ENCODE data around the gene PXN. TPM values are rescaled to one million over a fixed set of nuclear protein-coding genes. Genes with fewer than 3 reads are reported as not detected.
"Not testable (repeated sequence)": the region's sequence is repeated elsewhere in the genome, so short reads cannot be mapped to it uniquely, and the experiment has no call there.

The PXN gene
- total RNA-seq, 1 donor from 2014 or later = 119 TPM

- peak; percentile 68 for DNase-seq (ENCODE audit: low spot score)
Observed at GRCh38 chr12:120225852-120226640, 39.5 kb downstream of the PXN start.

GRCh38 chr12:120225200-120225558 lies 40.4 kb downstream of the PXN start:
- no peak for DNase-seq (ENCODE audit: low spot score)

GRCh38 chr12:120224304-120225199 lies 41.0 kb downstream of the PXN start:
- peak; percentile 49 for DNase-seq (ENCODE audit: low spot score)

GRCh38 chr12:120223458-120224303 lies 41.8 kb downstream of the PXN start:
- DNase-seq (ENCODE audit: low spot score) = no peak

- DNase-seq (ENCODE audit: low spot score) = no peak
Observed at GRCh38 chr12:120222288-120222832, 43.2 kb downstream of the PXN start.

- DNase-seq (ENCODE audit: low spot score) = no peak
Observed at GRCh38 chr12:120221576-120221900, 44.0 kb downstream of the PXN start.

GRCh38 chr12:120220838-120221575 lies 44.5 kb downstream of the PXN start:
- DNase-seq (ENCODE audit: low spot score) = no peak

- no peak for DNase-seq (ENCODE audit: low spot score)
Observed at GRCh38 chr12:120218680-120219606, 46.6 kb downstream of the PXN start.

- no peak for DNase-seq (ENCODE audit: low spot score)
Observed at GRCh38 chr12:120216742-120217605, 48.6 kb downstream of the PXN start.

- no peak for DNase-seq (ENCODE audit: low spot score)
Observed at GRCh38 chr12:120215766-120216735, 49.5 kb downstream of the PXN start.

- no peak for DNase-seq (ENCODE audit: low spot score)
Observed at GRCh38 chr12:120215357-120215735, 50.2 kb downstream of the PXN start.

GRCh38 chr12:120214626-120215356 lies 50.7 kb downstream of the PXN start:
- DNase-seq (ENCODE audit: low spot score) = no peak

GRCh38 chr12:120213758-120214157 lies 51.8 kb downstream of the PXN start:
- no peak for DNase-seq (ENCODE audit: low spot score)

GRCh38 chr12:120213182-120213581 lies 52.3 kb downstream of the PXN start:
- DNase-seq (ENCODE audit: low spot score) = not testable (repeated sequence)

GRCh38 chr12:120212301-120212700 lies 53.2 kb downstream of the PXN start:
- no peak for DNase-seq (ENCODE audit: low spot score)

- no peak for DNase-seq (ENCODE audit: low spot score)
Observed at GRCh38 chr12:120211904-120212283, 53.6 kb downstream of the PXN start.

- DNase-seq (ENCODE audit: low spot score) = no peak
Observed at GRCh38 chr12:120211243-120211903, 54.2 kb downstream of the PXN start.

Data from mucosa of gallbladder (tissue), 1 donor.